LNCaP clone FGC (cell line): ENCODE measurements around the gene LAMTOR3.

Source experiments
- DNase-seq: peaks from one replicate; pipeline ENCODE4 v3.0.0-alpha.2; 2011; ENCODE audit warnings: low read depth
- H3K4me3 ChIP-seq: 2 replicates; pipeline ENCODE4 v1.5.1; 2011; ENCODE audit warnings: mild to moderate bottlenecking, low read depth, low read length, control low read depth
- CTCF ChIP-seq: IDR thresholded peaks from 2 replicates; pipeline ENCODE4 v1.5.1; 2012; ENCODE audit warnings: mild to moderate bottlenecking; ENCODE audit not compliant: control insufficient read depth, insufficient read depth; ENCODE audit errors: extremely low read depth

LAMTOR3 gene

GRCh38 chr4:99886146-99886545 lies 8.1 kb downstream of the LAMTOR3 start:
- H3K4me3 ChIP-seq = no peak overlapping the region
- no peak for DNase-seq
- no peak for TF ChIP-seq CTCF

- H3K4me3 ChIP-seq = no peak overlapping the region
- TF ChIP-seq CTCF = no peak
- no peak for DNase-seq
Observed at GRCh38 chr4:99885687-99886086, 8.5 kb downstream of the LAMTOR3 start.

GRCh38 chr4:99885063-99885664 lies 9.1 kb downstream of the LAMTOR3 start:
- H3K4me3 ChIP-seq = no peak overlapping the region
- DNase-seq = no peak
- peak; percentile 66 for TF ChIP-seq CTCF

GRCh38 chr4:99879458-99879857 lies 14.8 kb downstream of the LAMTOR3 start:
- no peak for DNase-seq
- TF ChIP-seq CTCF = no peak
- no peak overlapping the region for H3K4me3 ChIP-seq

DNA sequence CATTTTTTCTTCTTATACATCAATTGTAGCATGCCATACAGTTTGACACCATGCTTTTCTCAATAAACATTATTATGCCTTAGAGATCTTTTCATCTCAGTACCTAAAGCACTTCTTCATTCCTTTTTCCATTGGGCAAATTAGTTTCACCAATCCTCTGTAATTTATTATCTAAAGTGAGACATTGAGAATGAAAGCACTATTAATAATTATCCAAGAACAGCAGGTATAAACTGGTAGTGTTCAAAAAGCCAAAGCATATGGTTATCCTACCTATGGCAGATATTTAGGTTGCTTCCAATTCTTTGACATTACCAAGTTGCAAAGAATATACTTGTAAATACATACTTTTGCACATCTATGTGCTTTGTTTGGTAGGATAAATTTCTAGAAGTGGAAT lies 15.6 kb downstream of the LAMTOR3 start:
- TF ChIP-seq CTCF = no peak
- DNase-seq = no peak
- no peak overlapping the region for H3K4me3 ChIP-seq

- H3K4me3 ChIP-seq = no peak overlapping the region
- DNase-seq = no peak
- no peak for TF ChIP-seq CTCF
Observed at GRCh38 chr4:99876946-99877345, 17.3 kb downstream of the LAMTOR3 start.

- no peak for TF ChIP-seq CTCF
- H3K4me3 ChIP-seq = no peak overlapping the region
- peak; percentile 67 for DNase-seq
Observed at GRCh38 chr4:99875071-99875470, 19.2 kb downstream of the LAMTOR3 start.
